HepG2 (cell line): ENCODE results near the gene USP2. TPM values are rescaled to one million over a fixed set of nuclear protein-coding genes. Genes with fewer than 3 reads are reported as not detected.

Source experiments
- AGO1 ChIP-seq: fragments of 200-400 bp; formaldehyde crosslinking; IDR thresholded peaks from 2 replicates; pipeline ENCODE4 v1.6.1; 2017; ENCODE audit warnings: mild to moderate bottlenecking, low read depth, low read length, moderate library complexity; ENCODE audit not compliant: poor library complexity, severe bottlenecking
- ATF7 ChIP-seq, 2 experiments: fragments of 450-650 bp in 1 of 2; sonication (generic) in 1 of 2; formaldehyde crosslinking in 1 of 2; IDR thresholded peaks; 2 replicates each; pipeline versions ENCODE4 v1.4.0 to v1.6.1; 2016 to 2020; ENCODE audit warnings: antibody characterized with exemption in 1 of 2, mild to moderate bottlenecking in 1 of 2, missing genetic modification reagents in 1 of 2
- HOXA3 ChIP-seq: sonication (generic); formaldehyde crosslinking; IDR thresholded peaks from 2 replicates; pipeline ENCODE4 v1.5.0; 2020; ENCODE audit warnings: missing genetic modification reagents
- KLF16 ChIP-seq, 2 experiments: sonication (generic) in 1 of 2; formaldehyde crosslinking in 1 of 2; IDR thresholded peaks; 2 replicates each; pipeline versions ENCODE4 v1.6.1 to v1.8.0; 2016 to 2023; ENCODE audit warnings: missing genetic modification reagents in 2 of 2, missing compliant biosample characterization in 1 of 2
- NFYC ChIP-seq: IDR thresholded peaks from 2 replicates; pipeline ENCODE4 v1.6.1; 2016; ENCODE audit warnings: missing genetic modification reagents, missing compliant biosample characterization
- POLR2G ChIP-seq: fragments of 200-400 bp; formaldehyde crosslinking; IDR thresholded peaks from 2 replicates; pipeline ENCODE4 v1.6.1; 2018; ENCODE audit warnings: mild to moderate bottlenecking, low read depth, low read length, moderate library complexity
- SAP130 ChIP-seq: IDR thresholded peaks from 2 replicates; pipeline ENCODE4 v1.6.1; 2016; ENCODE audit warnings: low read depth
- THAP11 ChIP-seq: IDR thresholded peaks from 2 replicates; pipeline ENCODE4 v1.6.1; 2016; ENCODE audit warnings: missing biosample characterization, missing genetic modification reagents
- ZNF703 ChIP-seq: sonication (generic); formaldehyde crosslinking; IDR thresholded peaks from 2 replicates; pipeline ENCODE4 v1.5.1; 2020; ENCODE audit warnings: missing genetic modification reagents, mild to moderate bottlenecking, moderate library complexity, borderline replicate concordance
- polyA plus RNA-seq, 8 experiments: library from polyadenylated mRNA; depleted of rRNA in 3 of 8; stranded (reverse) in 7 of 8; unstranded in 1 of 8; fragments of >200 nt; fragmentation: Illumina TruSeq in 4 of 8; extraction: Trizol in 4 of 8; gene quantifications; 2 replicates each; pipeline versions ENCODE4 v1.2.1 to v1.2.3, GENCODE V29; 2011 to 2016; ENCODE audit warnings: low read depth in 4 of 8, missing spikeins in 1 of 8, mixed read lengths in 1 of 8; ENCODE audit not compliant: insufficient read depth in 1 of 8
- total RNA-seq, 5 experiments: library from RNA; depleted of rRNA; stranded (reverse); fragments of >200 nt; fragmentation: Illumina TruSeq; extraction: Trizol; gene quantifications; 2 replicates each; pipeline ENCODE4 v1.2.3, GENCODE V29; 2016; ENCODE audit warnings: low read depth in 1 of 5
- TF ChIP-seq, protein P1 (sequence below): sonication (generic); formaldehyde crosslinking; IDR thresholded peaks from 2 replicates; pipeline ENCODE4 v1.4.0; 2020; ENCODE audit warnings: missing genetic modification reagents
- TF ChIP-seq, protein P2 (sequence below): sonication (generic); formaldehyde crosslinking; IDR thresholded peaks from 2 replicates; pipeline ENCODE4 v1.5.1; 2020; ENCODE audit warnings: mild to moderate bottlenecking, moderate library complexity, missing genetic modification reagents
- TF ChIP-seq, protein P3 (sequence below): sonication (generic); formaldehyde crosslinking; IDR thresholded peaks from 2 replicates; pipeline ENCODE4 v1.5.1; 2020; ENCODE audit warnings: mild to moderate bottlenecking, missing genetic modification reagents, moderate library complexity
- TF ChIP-seq, protein P4 (sequence below): sonication (generic); formaldehyde crosslinking; IDR thresholded peaks from 2 replicates; pipeline ENCODE4 v1.4.0; 2020; ENCODE audit warnings: low read depth, mild to moderate bottlenecking, missing genetic modification reagents
- TF ChIP-seq, protein P5 (sequence below): sonication (generic); formaldehyde crosslinking; IDR thresholded peaks from 2 replicates; pipeline ENCODE4 v1.9.0; 2022; ENCODE audit warnings: missing genetic modification reagents, mild to moderate bottlenecking, borderline replicate concordance

The USP2 gene
- total and polyA plus RNA-seq, 2 of the 13 experiments (the other 11 are each of a cell fraction or from before 2014, with no cell fraction given): 2.5 to 6.0 TPM

DNA sequence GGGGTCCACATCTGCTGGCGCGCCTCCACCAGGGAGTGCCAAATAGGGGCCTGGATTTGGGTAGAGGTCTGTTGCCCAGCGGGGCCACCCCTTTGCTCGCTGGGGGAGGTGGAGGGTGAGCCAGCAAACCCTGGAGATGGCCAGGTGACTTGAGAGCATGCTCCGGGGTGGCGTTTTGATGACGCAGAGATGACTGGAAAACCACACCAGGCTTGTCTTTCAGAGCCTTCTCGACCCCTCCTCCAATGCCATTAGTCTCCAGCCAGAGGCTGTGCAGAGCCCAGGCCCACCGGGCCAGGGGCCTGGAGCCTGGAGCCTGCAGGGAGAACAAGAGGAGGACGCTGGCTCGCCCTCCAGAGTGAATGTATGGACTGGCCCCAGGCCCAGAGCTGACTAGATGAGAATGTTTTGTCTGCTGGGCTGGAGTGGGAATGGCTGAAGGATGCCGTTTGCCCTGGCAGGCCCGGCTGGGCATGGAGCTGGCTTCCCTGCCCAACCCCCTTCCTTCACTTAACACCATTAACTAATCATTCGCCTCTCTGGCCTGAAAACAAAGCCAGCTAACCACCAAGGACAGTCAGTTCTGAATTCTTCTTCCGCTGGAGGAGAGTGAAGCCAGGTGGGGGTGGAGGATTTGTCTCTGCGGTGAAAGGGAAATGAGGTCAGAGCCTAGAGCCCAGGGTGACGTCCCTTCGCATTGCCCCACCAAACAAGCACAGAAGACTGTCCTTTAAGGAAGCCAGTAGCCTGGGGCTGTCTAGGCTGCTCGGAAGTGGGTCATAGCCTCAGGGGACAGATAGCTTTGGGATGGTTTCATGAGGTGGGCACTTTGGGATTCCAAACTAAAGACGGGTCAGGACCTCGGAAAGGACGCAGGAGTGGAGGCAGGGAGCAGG is 63.0 kb downstream of the USP2 start (continued):
- TF ChIP-seq, protein P1, sequence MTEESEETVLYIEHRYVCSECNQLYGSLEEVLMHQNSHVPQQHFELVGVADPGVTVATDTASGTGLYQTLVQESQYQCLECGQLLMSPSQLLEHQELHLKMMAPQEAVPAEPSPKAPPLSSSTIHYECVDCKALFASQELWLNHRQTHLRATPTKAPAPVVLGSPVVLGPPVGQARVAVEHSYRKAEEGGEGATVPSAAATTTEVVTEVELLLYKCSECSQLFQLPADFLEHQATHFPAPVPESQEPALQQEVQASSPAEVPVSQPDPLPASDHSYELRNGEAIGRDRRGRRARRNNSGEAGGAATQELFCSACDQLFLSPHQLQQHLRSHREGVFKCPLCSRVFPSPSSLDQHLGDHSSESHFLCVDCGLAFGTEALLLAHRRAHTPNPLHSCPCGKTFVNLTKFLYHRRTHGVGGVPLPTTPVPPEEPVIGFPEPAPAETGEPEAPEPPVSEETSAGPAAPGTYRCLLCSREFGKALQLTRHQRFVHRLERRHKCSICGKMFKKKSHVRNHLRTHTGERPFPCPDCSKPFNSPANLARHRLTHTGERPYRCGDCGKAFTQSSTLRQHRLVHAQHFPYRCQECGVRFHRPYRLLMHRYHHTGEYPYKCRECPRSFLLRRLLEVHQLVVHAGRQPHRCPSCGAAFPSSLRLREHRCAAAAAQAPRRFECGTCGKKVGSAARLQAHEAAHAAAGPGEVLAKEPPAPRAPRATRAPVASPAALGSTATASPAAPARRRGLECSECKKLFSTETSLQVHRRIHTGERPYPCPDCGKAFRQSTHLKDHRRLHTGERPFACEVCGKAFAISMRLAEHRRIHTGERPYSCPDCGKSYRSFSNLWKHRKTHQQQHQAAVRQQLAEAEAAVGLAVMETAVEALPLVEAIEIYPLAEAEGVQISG (CRISPR knock-in tag): peak; percentile 14; the same call in 1 of the 2 replicates
- peak; percentile 82 for TF ChIP-seq HOXA3 (CRISPR knock-in tag)
- TF ChIP-seq SAP130 (CRISPR knock-in tag): peak; percentile 80
- TF ChIP-seq, protein P2, sequence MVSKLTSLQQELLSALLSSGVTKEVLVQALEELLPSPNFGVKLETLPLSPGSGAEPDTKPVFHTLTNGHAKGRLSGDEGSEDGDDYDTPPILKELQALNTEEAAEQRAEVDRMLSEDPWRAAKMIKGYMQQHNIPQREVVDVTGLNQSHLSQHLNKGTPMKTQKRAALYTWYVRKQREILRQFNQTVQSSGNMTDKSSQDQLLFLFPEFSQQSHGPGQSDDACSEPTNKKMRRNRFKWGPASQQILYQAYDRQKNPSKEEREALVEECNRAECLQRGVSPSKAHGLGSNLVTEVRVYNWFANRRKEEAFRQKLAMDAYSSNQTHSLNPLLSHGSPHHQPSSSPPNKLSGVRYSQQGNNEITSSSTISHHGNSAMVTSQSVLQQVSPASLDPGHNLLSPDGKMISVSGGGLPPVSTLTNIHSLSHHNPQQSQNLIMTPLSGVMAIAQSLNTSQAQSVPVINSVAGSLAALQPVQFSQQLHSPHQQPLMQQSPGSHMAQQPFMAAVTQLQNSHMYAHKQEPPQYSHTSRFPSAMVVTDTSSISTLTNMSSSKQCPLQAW (CRISPR knock-in tag): 0 out of 2 replicates have a peak, but pooled peaks have one; percentile 18
- peak in 1 of 2 experiments; percentile 31; a peak in 1 of 4 replicates for TF ChIP-seq KLF16 (CRISPR knock-in tag; IDR thresholded peaks at IDR 0.05)
- TF ChIP-seq, protein P3, sequence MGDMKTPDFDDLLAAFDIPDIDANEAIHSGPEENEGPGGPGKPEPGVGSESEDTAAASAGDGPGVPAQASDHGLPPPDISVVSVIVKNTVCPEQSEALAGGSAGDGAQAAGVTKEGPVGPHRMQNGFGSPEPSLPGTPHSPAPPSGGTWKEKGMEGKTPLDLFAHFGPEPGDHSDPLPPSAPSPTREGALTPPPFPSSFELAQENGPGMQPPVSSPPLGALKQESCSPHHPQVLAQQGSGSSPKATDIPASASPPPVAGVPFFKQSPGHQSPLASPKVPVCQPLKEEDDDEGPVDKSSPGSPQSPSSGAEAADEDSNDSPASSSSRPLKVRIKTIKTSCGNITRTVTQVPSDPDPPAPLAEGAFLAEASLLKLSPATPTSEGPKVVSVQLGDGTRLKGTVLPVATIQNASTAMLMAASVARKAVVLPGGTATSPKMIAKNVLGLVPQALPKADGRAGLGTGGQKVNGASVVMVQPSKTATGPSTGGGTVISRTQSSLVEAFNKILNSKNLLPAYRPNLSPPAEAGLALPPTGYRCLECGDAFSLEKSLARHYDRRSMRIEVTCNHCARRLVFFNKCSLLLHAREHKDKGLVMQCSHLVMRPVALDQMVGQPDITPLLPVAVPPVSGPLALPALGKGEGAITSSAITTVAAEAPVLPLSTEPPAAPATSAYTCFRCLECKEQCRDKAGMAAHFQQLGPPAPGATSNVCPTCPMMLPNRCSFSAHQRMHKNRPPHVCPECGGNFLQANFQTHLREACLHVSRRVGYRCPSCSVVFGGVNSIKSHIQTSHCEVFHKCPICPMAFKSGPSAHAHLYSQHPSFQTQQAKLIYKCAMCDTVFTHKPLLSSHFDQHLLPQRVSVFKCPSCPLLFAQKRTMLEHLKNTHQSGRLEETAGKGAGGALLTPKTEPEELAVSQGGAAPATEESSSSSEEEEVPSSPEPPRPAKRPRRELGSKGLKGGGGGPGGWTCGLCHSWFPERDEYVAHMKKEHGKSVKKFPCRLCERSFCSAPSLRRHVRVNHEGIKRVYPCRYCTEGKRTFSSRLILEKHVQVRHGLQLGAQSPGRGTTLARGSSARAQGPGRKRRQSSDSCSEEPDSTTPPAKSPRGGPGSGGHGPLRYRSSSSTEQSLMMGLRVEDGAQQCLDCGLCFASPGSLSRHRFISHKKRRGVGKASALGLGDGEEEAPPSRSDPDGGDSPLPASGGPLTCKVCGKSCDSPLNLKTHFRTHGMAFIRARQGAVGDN (CRISPR knock-in tag): peak; percentile 79
- TF ChIP-seq ZNF703 (CRISPR knock-in tag): no peak
- no peak for TF ChIP-seq AGO1
- no peak for TF ChIP-seq ATF7 (IDR thresholded peaks at IDR 0.05)
- TF ChIP-seq ATF7 (CRISPR knock-in tag; IDR thresholded peaks at IDR 0.05): 0 out of 2 replicates have a peak, but pooled peaks have one; percentile 37
- TF ChIP-seq, protein P4, sequence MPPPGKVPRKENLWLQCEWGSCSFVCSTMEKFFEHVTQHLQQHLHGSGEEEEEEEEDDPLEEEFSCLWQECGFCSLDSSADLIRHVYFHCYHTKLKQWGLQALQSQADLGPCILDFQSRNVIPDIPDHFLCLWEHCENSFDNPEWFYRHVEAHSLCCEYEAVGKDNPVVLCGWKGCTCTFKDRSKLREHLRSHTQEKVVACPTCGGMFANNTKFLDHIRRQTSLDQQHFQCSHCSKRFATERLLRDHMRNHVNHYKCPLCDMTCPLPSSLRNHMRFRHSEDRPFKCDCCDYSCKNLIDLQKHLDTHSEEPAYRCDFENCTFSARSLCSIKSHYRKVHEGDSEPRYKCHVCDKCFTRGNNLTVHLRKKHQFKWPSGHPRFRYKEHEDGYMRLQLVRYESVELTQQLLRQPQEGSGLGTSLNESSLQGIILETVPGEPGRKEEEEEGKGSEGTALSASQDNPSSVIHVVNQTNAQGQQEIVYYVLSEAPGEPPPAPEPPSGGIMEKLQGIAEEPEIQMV (CRISPR knock-in tag): 0 out of 2 replicates have a peak, but pooled peaks have one; percentile 3
- TF ChIP-seq THAP11 (CRISPR knock-in tag): peak; percentile 44; the same call in 1 of the 2 replicates
- TF ChIP-seq, protein P5, sequence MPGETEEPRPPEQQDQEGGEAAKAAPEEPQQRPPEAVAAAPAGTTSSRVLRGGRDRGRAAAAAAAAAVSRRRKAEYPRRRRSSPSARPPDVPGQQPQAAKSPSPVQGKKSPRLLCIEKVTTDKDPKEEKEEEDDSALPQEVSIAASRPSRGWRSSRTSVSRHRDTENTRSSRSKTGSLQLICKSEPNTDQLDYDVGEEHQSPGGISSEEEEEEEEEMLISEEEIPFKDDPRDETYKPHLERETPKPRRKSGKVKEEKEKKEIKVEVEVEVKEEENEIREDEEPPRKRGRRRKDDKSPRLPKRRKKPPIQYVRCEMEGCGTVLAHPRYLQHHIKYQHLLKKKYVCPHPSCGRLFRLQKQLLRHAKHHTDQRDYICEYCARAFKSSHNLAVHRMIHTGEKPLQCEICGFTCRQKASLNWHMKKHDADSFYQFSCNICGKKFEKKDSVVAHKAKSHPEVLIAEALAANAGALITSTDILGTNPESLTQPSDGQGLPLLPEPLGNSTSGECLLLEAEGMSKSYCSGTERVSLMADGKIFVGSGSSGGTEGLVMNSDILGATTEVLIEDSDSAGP: peak; percentile 57; the same call in 1 of the 2 replicates
- no peak for TF ChIP-seq NFYC (CRISPR knock-in tag)
- peak; percentile 45; the same call in 1 of the 2 replicates for TF ChIP-seq POLR2G
